ENCODE measurements around the gene CENPM.

DNA sequence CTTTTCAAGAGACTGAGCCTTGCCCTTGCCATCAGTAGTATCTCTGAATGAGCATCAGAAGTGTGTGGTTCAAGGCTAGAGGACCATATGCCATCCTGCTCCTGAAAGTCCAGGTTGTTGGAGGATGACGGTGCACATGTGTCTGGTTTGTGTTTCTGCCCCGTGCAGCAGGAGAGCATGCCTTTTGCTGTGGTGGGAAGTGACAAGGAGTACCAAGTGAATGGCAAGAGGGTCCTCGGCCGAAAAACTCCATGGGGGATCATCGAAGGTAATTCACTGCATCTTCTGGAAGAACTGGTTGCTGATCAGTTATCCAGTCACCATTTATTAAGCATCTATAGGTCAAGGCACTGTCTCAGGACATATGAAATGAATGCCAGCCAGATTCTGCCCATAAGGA is 45.5 kb upstream of the CENPM start:
- TF ChIP-seq STAT1 (conservative IDR thresholded peaks at IDR 0.05) (no peak), POLR2A (IDR thresholded peaks at IDR 0.05; ENCODE audit: low read depth, low read length) (no peak), KDM1A (IDR thresholded peaks at IDR 0.05; ENCODE audit: borderline replicate concordance) (no peak), NRF1 (conservative IDR thresholded peaks at IDR 0.05; ENCODE audit: low read depth, low read length) (no peak), CHD2 (IDR thresholded peaks at IDR 0.05; ENCODE audit: borderline replicate concordance, low read depth, low read length) (no peak), MEF2A (IDR thresholded peaks at IDR 0.05; ENCODE audit: insufficient read depth, low read depth, low read length) (no peak), ETV6 (conservative IDR thresholded peaks at IDR 0.05 in 1 of 2, IDR thresholded peaks at IDR 0.05 in 1 of 2; ENCODE audit: borderline replicate concordance in 1 of 2, low read depth in 1 of 2) (no peak), EP300 (IDR thresholded peaks at IDR 0.05; ENCODE audit: borderline replicate concordance in 1 of 2, control insufficient read depth in 1 of 2, low read depth in 2 of 2, low read length in 2 of 2) (no peak), SUZ12 (IDR thresholded peaks at IDR 0.05; ENCODE audit: unreplicated experiment) (no peak), SMARCA5 (IDR thresholded peaks at IDR 0.05) (no peak)
- TF ChIP-seq, protein P1, sequence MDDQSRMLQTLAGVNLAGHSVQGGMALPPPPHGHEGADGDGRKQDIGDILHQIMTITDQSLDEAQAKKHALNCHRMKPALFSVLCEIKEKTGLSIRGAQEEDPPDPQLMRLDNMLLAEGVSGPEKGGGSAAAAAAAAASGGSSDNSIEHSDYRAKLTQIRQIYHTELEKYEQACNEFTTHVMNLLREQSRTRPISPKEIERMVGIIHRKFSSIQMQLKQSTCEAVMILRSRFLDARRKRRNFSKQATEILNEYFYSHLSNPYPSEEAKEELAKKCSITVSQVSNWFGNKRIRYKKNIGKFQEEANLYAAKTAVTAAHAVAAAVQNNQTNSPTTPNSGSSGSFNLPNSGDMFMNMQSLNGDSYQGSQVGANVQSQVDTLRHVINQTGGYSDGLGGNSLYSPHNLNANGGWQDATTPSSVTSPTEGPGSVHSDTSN (IDR thresholded peaks at IDR 0.05; ENCODE audit: insufficient replicate concordance, low read depth, low read length), result no peak
- TF ChIP-seq, protein P2, sequence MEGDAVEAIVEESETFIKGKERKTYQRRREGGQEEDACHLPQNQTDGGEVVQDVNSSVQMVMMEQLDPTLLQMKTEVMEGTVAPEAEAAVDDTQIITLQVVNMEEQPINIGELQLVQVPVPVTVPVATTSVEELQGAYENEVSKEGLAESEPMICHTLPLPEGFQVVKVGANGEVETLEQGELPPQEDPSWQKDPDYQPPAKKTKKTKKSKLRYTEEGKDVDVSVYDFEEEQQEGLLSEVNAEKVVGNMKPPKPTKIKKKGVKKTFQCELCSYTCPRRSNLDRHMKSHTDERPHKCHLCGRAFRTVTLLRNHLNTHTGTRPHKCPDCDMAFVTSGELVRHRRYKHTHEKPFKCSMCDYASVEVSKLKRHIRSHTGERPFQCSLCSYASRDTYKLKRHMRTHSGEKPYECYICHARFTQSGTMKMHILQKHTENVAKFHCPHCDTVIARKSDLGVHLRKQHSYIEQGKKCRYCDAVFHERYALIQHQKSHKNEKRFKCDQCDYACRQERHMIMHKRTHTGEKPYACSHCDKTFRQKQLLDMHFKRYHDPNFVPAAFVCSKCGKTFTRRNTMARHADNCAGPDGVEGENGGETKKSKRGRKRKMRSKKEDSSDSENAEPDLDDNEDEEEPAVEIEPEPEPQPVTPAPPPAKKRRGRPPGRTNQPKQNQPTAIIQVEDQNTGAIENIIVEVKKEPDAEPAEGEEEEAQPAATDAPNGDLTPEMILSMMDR (IDR thresholded peaks at IDR 0.05 in 2 of 3, conservative IDR thresholded peaks at IDR 0.05 in 1 of 3; ENCODE audit: control insufficient read depth in 2 of 3, extremely low read depth in 1 of 3, insufficient read depth in 1 of 3, low read depth in 3 of 3, low read length in 3 of 3), result no peak
- TF ChIP-seq, protein P3, sequence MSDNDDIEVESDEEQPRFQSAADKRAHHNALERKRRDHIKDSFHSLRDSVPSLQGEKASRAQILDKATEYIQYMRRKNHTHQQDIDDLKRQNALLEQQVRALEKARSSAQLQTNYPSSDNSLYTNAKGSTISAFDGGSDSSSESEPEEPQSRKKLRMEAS (IDR thresholded peaks at IDR 0.05; ENCODE audit: low read depth, low read length), result no peak
- TF ChIP-seq, protein P4, sequence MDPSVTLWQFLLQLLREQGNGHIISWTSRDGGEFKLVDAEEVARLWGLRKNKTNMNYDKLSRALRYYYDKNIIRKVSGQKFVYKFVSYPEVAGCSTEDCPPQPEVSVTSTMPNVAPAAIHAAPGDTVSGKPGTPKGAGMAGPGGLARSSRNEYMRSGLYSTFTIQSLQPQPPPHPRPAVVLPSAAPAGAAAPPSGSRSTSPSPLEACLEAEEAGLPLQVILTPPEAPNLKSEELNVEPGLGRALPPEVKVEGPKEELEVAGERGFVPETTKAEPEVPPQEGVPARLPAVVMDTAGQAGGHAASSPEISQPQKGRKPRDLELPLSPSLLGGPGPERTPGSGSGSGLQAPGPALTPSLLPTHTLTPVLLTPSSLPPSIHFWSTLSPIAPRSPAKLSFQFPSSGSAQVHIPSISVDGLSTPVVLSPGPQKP (IDR thresholded peaks at IDR 0.05; ENCODE audit: low read depth, low read length), result no peak

All from GM12878 (cell line).